Fibroblast of lung (primary cell): ENCODE results near the gene FBXO17. TPM values are rescaled to one million over a fixed set of nuclear protein-coding genes. Genes with fewer than 3 reads are reported as not detected.
A peak's percentile ranks its signal among the peaks of the same experiment; 100 is the strongest.

Experiments used
- DNase-seq, 2 donors: peaks; one replicate each; pipeline versions ENCODE4 v3.0.0 to v3.0.0-alpha.2; 2010; ENCODE audit warnings: low read depth in 2 of 2
- H2AFZ ChIP-seq: 2 replicates; pipeline ENCODE4 v1.5.1; 2012; ENCODE audit warnings: low read length, control low read depth, inconsistent platforms
- H3K27ac ChIP-seq: 2 replicates; pipeline ENCODE4 v1.5.1; 2011; ENCODE audit warnings: low read length, control low read depth; ENCODE audit not compliant: insufficient read depth
- H3K27me3 ChIP-seq: 2 replicates; pipeline ENCODE4 v1.5.1; 2011; ENCODE audit warnings: mild to moderate bottlenecking, low read length; ENCODE audit not compliant: control insufficient read depth, insufficient read depth
- H3K36me3 ChIP-seq: 2 replicates; pipeline ENCODE4 v1.5.1; 2011; ENCODE audit warnings: low read length; ENCODE audit not compliant: control insufficient read depth, insufficient read depth
- H3K4me1 ChIP-seq: 2 replicates; pipeline ENCODE4 v1.5.1; 2011; ENCODE audit warnings: low read length; ENCODE audit not compliant: control insufficient read depth, insufficient read depth; ENCODE audit errors: extremely low read depth
- H3K4me2 ChIP-seq: 2 replicates; pipeline ENCODE4 v1.5.1; 2011; ENCODE audit warnings: low read length, control low read depth; ENCODE audit not compliant: insufficient read depth; ENCODE audit errors: extremely low read depth
- H3K4me3 ChIP-seq, 4 experiments: fragments of 200-600 bp in 1 of 4; sonication (generic) in 1 of 4; replicated peaks in 1 of 4; 2 replicates each; pipeline ENCODE4 v1.5.1; 2011 to 2016; ENCODE audit warnings: low read length in 4 of 4, low read depth in 3 of 4, mild to moderate bottlenecking in 3 of 4, control low read depth in 2 of 4, inconsistent platforms in 1 of 4, mixed read lengths in 1 of 4; ENCODE audit not compliant: insufficient read depth in 1 of 4; ENCODE audit errors: control extremely low read depth in 1 of 4
- H3K79me2 ChIP-seq: 2 replicates; pipeline ENCODE4 v1.5.1; 2012; ENCODE audit warnings: mild to moderate bottlenecking, low read length, inconsistent platforms; ENCODE audit not compliant: control insufficient read depth, insufficient read depth
- H3K9ac ChIP-seq: 2 replicates; pipeline ENCODE4 v1.5.1; 2011; ENCODE audit warnings: mild to moderate bottlenecking, low read length, control low read depth; ENCODE audit not compliant: insufficient read depth
- H3K9me3 ChIP-seq: 2 replicates; pipeline ENCODE4 v1.5.1; 2012; ENCODE audit warnings: low read depth, low read length; ENCODE audit not compliant: control insufficient read depth, insufficient read depth
- H4K20me1 ChIP-seq: 2 replicates; pipeline ENCODE4 v1.5.1; 2011; ENCODE audit warnings: low read length; ENCODE audit not compliant: control insufficient read depth, insufficient read depth; ENCODE audit errors: extremely low read depth
- CTCF ChIP-seq, 2 donors: IDR thresholded peaks in 1 of 2; conservative IDR thresholded peaks in 1 of 2; 1 replicate in 1 of 2; 2 replicates in 1 of 2; pipeline ENCODE4 v1.5.1; 2011 to 2012; ENCODE audit warnings: low read length in 2 of 2, control low read depth in 1 of 2, inconsistent platforms in 1 of 2, low read depth in 1 of 2, mild to moderate bottlenecking in 1 of 2
- EZH2 ChIP-seq: IDR thresholded peaks from 2 replicates; pipeline ENCODE4 v1.5.1; 2012; ENCODE audit warnings: low read length, control low read depth, mild to moderate bottlenecking; ENCODE audit errors: missing control alignments
- polyA plus RNA-seq, 2 donors: library from polyadenylated mRNA; depleted of rRNA in 1 of 2; stranded (reverse) in 1 of 2; unstranded in 1 of 2; fragments of >200 nt; gene quantifications; 2 replicates each; pipeline ENCODE4 v1.2.1, GENCODE V29; 2011 to 2012; ENCODE audit warnings: missing spikeins in 1 of 2
- total RNA-seq: library from RNA; depleted of rRNA; stranded (reverse); fragments of >200 nt; gene quantifications from 2 replicates; pipeline ENCODE4 v1.2.1, GENCODE V29; 2014

FBXO17 gene
- total and polyA plus RNA-seq, 2 donors (not counting 1 experiment from before 2014, with no cell fraction given), result 10.2 to 25.8 TPM

- DNase-seq, result no peak
- no peaks in the 10 kb centered on the region for H3K27me3 ChIP-seq
- peak overlapping the region; percentile 89 for H3K4me2 ChIP-seq
- no peak overlapping the region for H3K27ac ChIP-seq
- peak overlapping the region; percentile 34 to 82 (median 78) for H3K4me3 ChIP-seq
- H3K79me2 ChIP-seq, result peaks cover 5% of the 10 kb centered on the region
- H4K20me1 ChIP-seq, result no peaks in the 10 kb centered on the region
- no peak overlapping the region for H2AFZ ChIP-seq
- no peaks in the 10 kb centered on the region for H3K9me3 ChIP-seq
- TF ChIP-seq CTCF (conservative IDR thresholded peaks at IDR 0.05 in 1 of 2, IDR thresholded peaks at IDR 0.05 in 1 of 2; ENCODE audit: low read depth in 1 of 2, low read length in 2 of 2) (no peak), EZH2 (no peak)
- no peak overlapping the region for H3K9ac ChIP-seq
- H3K4me1 ChIP-seq, result no peaks in the 10 kb centered on the region
- H3K36me3 ChIP-seq, result peaks cover 3% of the 10 kb centered on the region
Measured at GRCh38 chr19:38900743-38901190, 74.8 kb downstream of the FBXO17 start.

GRCh38 chr19:38900202-38900629 is 75.3 kb downstream of the FBXO17 start:
- H3K9me3 ChIP-seq, result no peaks in the 10 kb centered on the region
- peak overlapping the region; percentile 77 for H3K9ac ChIP-seq
- peaks cover under 1% of the 10 kb centered on the region for H3K36me3 ChIP-seq
- H3K4me3 ChIP-seq, result peak overlapping the region; percentile 50 to 82 (median 78)
- peaks cover 5% of the 10 kb centered on the region for H3K79me2 ChIP-seq
- H4K20me1 ChIP-seq, result no peaks in the 10 kb centered on the region
- no peaks in the 10 kb centered on the region for H3K27me3 ChIP-seq
- TF ChIP-seq EZH2 (no peak), CTCF (conservative IDR thresholded peaks at IDR 0.05 in 1 of 2, IDR thresholded peaks at IDR 0.05 in 1 of 2; ENCODE audit: low read depth in 1 of 2, low read length in 2 of 2) (no peak)
- peak overlapping the region; percentile 89 for H3K4me2 ChIP-seq
- H2AFZ ChIP-seq, result peak overlapping the region; percentile 82
- H3K27ac ChIP-seq, result peak overlapping the region; percentile 80
- H3K4me1 ChIP-seq, result no peaks in the 10 kb centered on the region
- DNase-seq, result no peak

- Histone ChIP-seq H3K27ac (peak within 1 kb of the TSS; percentile 80), H3K4me2 (peak within 1 kb of the TSS; percentile 89), H3K9ac (peak within 1 kb of the TSS; percentile 77), H3K9me3 (no peaks in the 10 kb centered on the region), H3K79me2 (peaks cover 5% of the 10 kb centered on the region), H3K36me3 (no peaks in the 10 kb centered on the region), H3K4me1 (no peaks in the 10 kb centered on the region), H4K20me1 (no peaks in the 10 kb centered on the region), H3K27me3 (no peaks in the 10 kb centered on the region), H3K4me3 (peak within 1 kb of the TSS; percentile 55 to 92 (median 78)), H2AFZ (peak within 1 kb of the TSS; percentile 84)
- peak; percentile 99 for DNase-seq
- no peak for TF ChIP-seq EZH2
- no peak for TF ChIP-seq CTCF (conservative IDR thresholded peaks at IDR 0.05 in 1 of 2, IDR thresholded peaks at IDR 0.05 in 1 of 2; ENCODE audit: low read depth in 1 of 2, low read length in 2 of 2)
Measured at GRCh38 chr19:38899447-38900201, 75.9 kb downstream of the FBXO17 start, which contains the start of the genes NFKBIB and SIRT2. Gene NFKBIB (plus strand): TSS chr19:38899969. CDS start chr19:38900033, 64 bp downstream. Gene SIRT2 (minus strand): TSS chr19:38899618. CDS start chr19:38899521, 97 bp downstream.
